HEK293 (cell line): Measurements from ENCODE around the gene NPHP4.

ENCODE experiments used
- CTCF ChIA-PET: fragments of 350-600 bp; formaldehyde crosslinking; extraction: SDS; loops from one replicate; lab custom pipeline; 2021; ENCODE audit warnings: antibody characterized with exemption; lab: Yijun Ruan, JAX
- POLR2A ChIA-PET: fragments of 300-600 bp; formaldehyde crosslinking; extraction: SDS; loops from one replicate; lab custom pipeline; 2020; ENCODE audit warnings: antibody characterized with exemption, inconsistent platforms; lab: Yijun Ruan, JAX
- H3K27ac ChIP-seq: fragments of 200-500 bp; sonication (Bioruptor generic); 2 replicates; pipeline ENCODE4 v1.5.1; 2014; ENCODE audit warnings: low read depth, low read length, control low read depth, inconsistent platforms; ENCODE audit errors: extremely low read depth
- H3K36me3 ChIP-seq, 2 experiments: fragments of 200-500 bp in 1 of 2; sonication (Bioruptor generic) in 1 of 2; 1 replicate in 1 of 2; 2 replicates in 1 of 2; pipeline ENCODE4 v1.5.1; 2014 to 2017; ENCODE audit warnings: inconsistent platforms in 2 of 2, low read length in 2 of 2; ENCODE audit not compliant: control insufficient read depth in 2 of 2, insufficient read depth in 1 of 2
- H3K4me1 ChIP-seq: fragments of 200-500 bp; sonication (Bioruptor generic); 2 replicates; pipeline ENCODE4 v1.5.1; 2014; ENCODE audit warnings: mild to moderate bottlenecking, low read length, inconsistent platforms; ENCODE audit not compliant: control insufficient read depth, insufficient read depth
- H3K4me3 ChIP-seq: 2 replicates; pipeline ENCODE4 v1.5.1; 2011; ENCODE audit warnings: low read depth, mild to moderate bottlenecking, control low read depth, low read length, moderate library complexity
- H3K9me3 ChIP-seq: fragments of 200-500 bp; sonication (Bioruptor generic); 2 replicates; pipeline ENCODE4 v1.5.1; 2014; ENCODE audit warnings: low read depth, low read length, inconsistent platforms; ENCODE audit not compliant: control insufficient read depth, insufficient read depth
- BCL11A ChIP-seq: fragments of 450-650 bp; formaldehyde crosslinking; IDR thresholded peaks from 2 replicates; pipeline ENCODE4 v1.5.1; 2016; ENCODE audit warnings: low read depth, missing biosample characterization, missing genetic modification characterization
- GFI1B ChIP-seq: fragments of 450-650 bp; formaldehyde crosslinking; IDR thresholded peaks from 2 replicates; pipeline ENCODE4 v1.5.1; 2016; ENCODE audit warnings: missing biosample characterization, missing genetic modification characterization
- GLIS2 ChIP-seq: fragments of 450-650 bp; formaldehyde crosslinking; IDR thresholded peaks from 2 replicates; pipeline ENCODE4 v1.5.1; 2016; ENCODE audit warnings: missing biosample characterization, missing genetic modification characterization
- HOXD13 ChIP-seq: sonication (generic); formaldehyde crosslinking; IDR thresholded peaks from 2 replicates; pipeline ENCODE4 v1.8.0; 2022; ENCODE audit warnings: missing genetic modification reagents, borderline replicate concordance
- MEIS1 ChIP-seq: sonication (generic); formaldehyde crosslinking; IDR thresholded peaks from 2 replicates; pipeline ENCODE4 v1.8.1; 2022; ENCODE audit warnings: missing genetic modification reagents, mild to moderate bottlenecking, borderline replicate concordance
- MZF1 ChIP-seq: fragments of 450-650 bp; formaldehyde crosslinking; IDR thresholded peaks from 2 replicates; pipeline ENCODE4 v1.5.1; 2017; ENCODE audit warnings: missing biosample characterization, missing genetic modification characterization, borderline replicate concordance
- OVOL3 ChIP-seq: fragments of 450-650 bp; formaldehyde crosslinking; IDR thresholded peaks from 2 replicates; pipeline ENCODE4 v1.5.1; 2016; ENCODE audit warnings: missing biosample characterization, missing genetic modification characterization
- SP2 ChIP-seq: fragments of 450-650 bp; formaldehyde crosslinking; IDR thresholded peaks from 2 replicates; pipeline ENCODE4 v1.5.1; 2016; ENCODE audit warnings: missing biosample characterization, missing genetic modification characterization
- ZIC2 ChIP-seq: fragments of 450-650 bp; formaldehyde crosslinking; IDR thresholded peaks from 2 replicates; pipeline ENCODE4 v1.5.1; 2016; ENCODE audit warnings: missing biosample characterization, missing genetic modification characterization
- ZNF121 ChIP-seq: fragments of 450-650 bp; formaldehyde crosslinking; IDR thresholded peaks from 2 replicates; pipeline ENCODE4 v1.5.1; 2016; ENCODE audit warnings: missing biosample characterization, missing genetic modification characterization
- ZNF138 ChIP-seq: fragments of 450-650 bp; formaldehyde crosslinking; IDR thresholded peaks from 2 replicates; pipeline ENCODE4 v1.5.1; 2016; ENCODE audit warnings: missing biosample characterization, missing genetic modification characterization, borderline replicate concordance
- ZNF211 ChIP-seq: fragments of 450-650 bp; formaldehyde crosslinking; IDR thresholded peaks from 2 replicates; pipeline ENCODE4 v1.5.1; 2016; ENCODE audit warnings: low read depth, missing biosample characterization, missing genetic modification characterization
- ZNF239 ChIP-seq: fragments of 450-650 bp; formaldehyde crosslinking; IDR thresholded peaks from 2 replicates; pipeline ENCODE4 v1.5.1; 2016; ENCODE audit warnings: missing biosample characterization, missing genetic modification characterization
- ZNF350 ChIP-seq: fragments of 450-650 bp; formaldehyde crosslinking; IDR thresholded peaks from 2 replicates; pipeline ENCODE4 v1.5.0; 2017; ENCODE audit warnings: missing biosample characterization, mild to moderate bottlenecking, missing genetic modification characterization
- ZNF473 ChIP-seq: fragments of 450-650 bp; formaldehyde crosslinking; IDR thresholded peaks from 2 replicates; pipeline ENCODE4 v1.5.1; 2017; ENCODE audit warnings: missing biosample characterization, missing genetic modification characterization
- ZNF658 ChIP-seq: fragments of 450-650 bp; formaldehyde crosslinking; IDR thresholded peaks from 2 replicates; pipeline ENCODE4; 2016; ENCODE audit warnings: missing biosample characterization, missing genetic modification characterization
- ZNF677 ChIP-seq: fragments of 450-650 bp; IDR thresholded peaks from 2 replicates; pipeline ENCODE4 v1.5.0; 2018; ENCODE audit warnings: missing biosample characterization, mild to moderate bottlenecking, missing genetic modification characterization, moderate library complexity
- ZNF76 ChIP-seq: fragments of 450-650 bp; formaldehyde crosslinking; IDR thresholded peaks from 2 replicates; pipeline ENCODE4; 2016; ENCODE audit warnings: low read depth, missing biosample characterization, missing genetic modification characterization, borderline replicate concordance
- ZNF791 ChIP-seq: fragments of 450-650 bp; formaldehyde crosslinking; IDR thresholded peaks from 2 replicates; pipeline ENCODE4 v1.5.1; 2016; ENCODE audit warnings: missing biosample characterization, missing genetic modification characterization
- ZNF837 ChIP-seq: fragments of 450-650 bp; formaldehyde crosslinking; IDR thresholded peaks from 2 replicates; pipeline ENCODE4 v1.5.1; 2016; ENCODE audit warnings: missing biosample characterization, missing genetic modification characterization
- ZSCAN18 ChIP-seq: fragments of 450-650 bp; formaldehyde crosslinking; IDR thresholded peaks from 2 replicates; pipeline ENCODE4 v1.5.1; 2016; ENCODE audit warnings: missing biosample characterization, missing genetic modification characterization
- TF ChIP-seq, protein P1 (sequence below): fragments of 450-650 bp; formaldehyde crosslinking; IDR thresholded peaks from 2 replicates; pipeline ENCODE4 v1.5.1; 2016; ENCODE audit warnings: missing biosample characterization, missing genetic modification characterization

The NPHP4 gene

DNA sequence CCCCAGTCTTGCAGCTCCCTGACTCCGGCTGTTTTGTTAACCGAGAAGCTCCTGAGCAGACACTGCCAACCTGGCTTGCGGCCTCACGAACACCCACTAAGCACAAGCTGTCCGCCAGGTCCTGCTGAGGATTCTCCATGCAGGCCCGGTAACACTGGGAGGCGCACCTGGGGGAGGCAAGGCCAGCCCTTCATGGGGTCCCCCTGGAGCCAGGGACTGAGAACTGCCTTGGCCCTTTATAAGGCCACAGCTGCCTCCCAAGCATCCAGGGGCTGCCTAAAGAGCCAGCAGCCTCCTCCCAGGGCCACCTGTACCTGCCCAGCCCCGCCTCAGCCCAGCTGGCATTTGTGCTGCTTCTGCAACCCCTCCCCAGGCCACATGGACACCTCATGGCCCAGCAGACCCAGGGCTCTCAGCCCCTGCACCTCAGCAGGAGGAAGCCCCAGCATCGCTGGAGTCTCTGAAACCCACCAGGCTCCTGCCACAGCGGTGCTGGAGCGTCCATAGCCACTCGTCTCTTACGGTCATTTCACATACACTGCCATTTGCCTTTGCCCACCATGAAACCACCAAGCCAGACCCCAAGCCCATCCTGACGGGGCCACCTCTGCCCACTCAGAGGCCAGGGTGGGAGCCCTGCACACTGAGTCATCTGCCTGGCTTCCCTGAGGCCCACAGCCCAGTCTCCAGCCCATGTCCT is 82.5 kb downstream of the NPHP4 start:
- Histone ChIP-seq H3K9me3 (no peaks in the 10 kb centered on the region), H3K4me1 (no peaks in the 10 kb centered on the region), H3K36me3 (peaks cover 0 to 35% of the 10 kb centered on the region in 2 experiments; a peak in 1 of 3 replicates), H3K4me3 (no peak overlapping the region), H3K27ac (no peak overlapping the region)
- CTCF ChIA-PET = interaction anchor here (0.6 kb wide), 1 partner anchor 1794 kb away, joined by 3 read pairs; no protein-coding TSS in a partner anchor
- POLR2A ChIA-PET = no interaction called here
- TF ChIP-seq HOXD13 (CRISPR knock-in tag) = no peak
- TF ChIP-seq ZNF473 (tag by site-specific recombination) = no peak
- TF ChIP-seq BCL11A (tag by site-specific recombination) = no peak
- TF ChIP-seq ZNF837 = no peak
- no peak for TF ChIP-seq ZNF138 (tag by site-specific recombination)
- no peak for TF ChIP-seq SP2 (tag by site-specific recombination)
- no peak for TF ChIP-seq ZNF791 (tag by site-specific recombination)
- TF ChIP-seq ZIC2 = no peak
- TF ChIP-seq MEIS1 (CRISPR knock-in tag) = no peak
- no peak for TF ChIP-seq ZNF677 (tag by site-specific recombination)
- TF ChIP-seq ZNF211 = no peak
- no peak for TF ChIP-seq ZSCAN18 (tag by site-specific recombination)

DNA sequence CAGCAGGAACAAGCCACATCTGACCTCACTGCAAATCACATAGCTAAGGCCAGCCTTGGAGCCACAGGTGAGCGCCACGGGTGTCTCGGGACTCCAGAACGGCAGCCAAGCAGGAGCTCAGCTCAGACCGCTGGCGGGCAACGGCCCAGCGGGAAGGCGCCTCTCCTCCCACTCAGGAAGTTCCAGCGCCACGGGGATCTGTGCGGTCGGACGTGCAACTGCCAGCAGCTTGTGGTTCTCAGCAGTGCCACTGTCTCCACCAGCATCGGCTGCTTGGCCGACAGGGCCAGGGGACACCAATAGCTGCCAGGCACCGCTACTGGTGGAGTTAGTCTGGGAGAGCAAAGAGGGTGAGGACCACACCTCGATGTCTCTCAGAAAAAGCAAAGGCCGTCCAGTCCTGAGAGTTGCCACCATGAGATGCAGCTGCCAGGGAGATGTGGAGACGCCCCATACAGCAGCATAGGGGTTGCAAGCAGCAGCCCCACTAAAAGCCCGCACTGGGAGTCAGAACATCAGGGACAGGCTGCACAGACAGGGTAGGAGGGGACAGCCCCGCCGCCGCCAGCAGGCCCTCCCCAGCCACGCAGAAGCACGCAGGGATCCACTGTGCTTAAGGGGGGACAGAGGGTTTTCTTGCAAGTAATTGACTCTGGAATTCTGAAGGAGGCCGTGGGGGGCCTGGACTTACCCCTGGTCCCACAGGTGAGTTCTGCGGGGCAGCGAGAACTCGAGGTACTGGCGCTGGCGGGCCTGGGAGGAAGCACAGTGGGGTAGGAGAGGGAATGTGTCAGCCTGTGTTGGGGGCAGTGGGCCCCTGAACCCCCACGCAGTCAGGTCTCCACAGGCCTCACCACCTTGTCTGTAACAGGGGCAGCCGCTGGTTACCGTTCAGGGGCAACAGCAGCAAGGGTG is 83.5 kb downstream of the NPHP4 start:
- H3K4me1 ChIP-seq = no peaks in the 10 kb centered on the region
- no peak overlapping the region for H3K27ac ChIP-seq
- TF ChIP-seq ZNF76 = no peak
- TF ChIP-seq MEIS1 (CRISPR knock-in tag) = no peak
- no peak for TF ChIP-seq ZNF658 (tag by site-specific recombination)
- no peak for TF ChIP-seq ZNF350 (tag by site-specific recombination)
- no peak for TF ChIP-seq ZNF239 (tag by site-specific recombination)
- no peak for TF ChIP-seq ZNF121 (tag by site-specific recombination)
- TF ChIP-seq GLIS2 (tag by site-specific recombination) = no peak
- TF ChIP-seq MZF1 (tag by site-specific recombination) = no peak
- TF ChIP-seq, protein P1, sequence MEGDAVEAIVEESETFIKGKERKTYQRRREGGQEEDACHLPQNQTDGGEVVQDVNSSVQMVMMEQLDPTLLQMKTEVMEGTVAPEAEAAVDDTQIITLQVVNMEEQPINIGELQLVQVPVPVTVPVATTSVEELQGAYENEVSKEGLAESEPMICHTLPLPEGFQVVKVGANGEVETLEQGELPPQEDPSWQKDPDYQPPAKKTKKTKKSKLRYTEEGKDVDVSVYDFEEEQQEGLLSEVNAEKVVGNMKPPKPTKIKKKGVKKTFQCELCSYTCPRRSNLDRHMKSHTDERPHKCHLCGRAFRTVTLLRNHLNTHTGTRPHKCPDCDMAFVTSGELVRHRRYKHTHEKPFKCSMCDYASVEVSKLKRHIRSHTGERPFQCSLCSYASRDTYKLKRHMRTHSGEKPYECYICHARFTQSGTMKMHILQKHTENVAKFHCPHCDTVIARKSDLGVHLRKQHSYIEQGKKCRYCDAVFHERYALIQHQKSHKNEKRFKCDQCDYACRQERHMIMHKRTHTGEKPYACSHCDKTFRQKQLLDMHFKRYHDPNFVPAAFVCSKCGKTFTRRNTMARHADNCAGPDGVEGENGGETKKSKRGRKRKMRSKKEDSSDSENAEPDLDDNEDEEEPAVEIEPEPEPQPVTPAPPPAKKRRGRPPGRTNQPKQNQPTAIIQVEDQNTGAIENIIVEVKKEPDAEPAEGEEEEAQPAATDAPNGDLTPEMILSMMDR (tag by site-specific recombination) = no peak
- no peak for TF ChIP-seq OVOL3 (tag by site-specific recombination)
- TF ChIP-seq GFI1B (tag by site-specific recombination) = no peak
- H3K36me3 ChIP-seq = peaks cover 0 to 44% of the 10 kb centered on the region in 2 experiments; a peak in 1 of 3 replicates
- H3K9me3 ChIP-seq = no peaks in the 10 kb centered on the region
- ChIA-PET POLR2A (no interaction called here), CTCF (interaction anchor here (0.5 to 0.7 kb wide), 3 partner anchors 332 to 1793 kb away, joined by 3 read pairs; no protein-coding TSS in a partner anchor)
- no peak overlapping the region for H3K4me3 ChIP-seq
